Measurements from ENCODE around the gene TNFRSF1A.

Gene TNFRSF1A

DNA sequence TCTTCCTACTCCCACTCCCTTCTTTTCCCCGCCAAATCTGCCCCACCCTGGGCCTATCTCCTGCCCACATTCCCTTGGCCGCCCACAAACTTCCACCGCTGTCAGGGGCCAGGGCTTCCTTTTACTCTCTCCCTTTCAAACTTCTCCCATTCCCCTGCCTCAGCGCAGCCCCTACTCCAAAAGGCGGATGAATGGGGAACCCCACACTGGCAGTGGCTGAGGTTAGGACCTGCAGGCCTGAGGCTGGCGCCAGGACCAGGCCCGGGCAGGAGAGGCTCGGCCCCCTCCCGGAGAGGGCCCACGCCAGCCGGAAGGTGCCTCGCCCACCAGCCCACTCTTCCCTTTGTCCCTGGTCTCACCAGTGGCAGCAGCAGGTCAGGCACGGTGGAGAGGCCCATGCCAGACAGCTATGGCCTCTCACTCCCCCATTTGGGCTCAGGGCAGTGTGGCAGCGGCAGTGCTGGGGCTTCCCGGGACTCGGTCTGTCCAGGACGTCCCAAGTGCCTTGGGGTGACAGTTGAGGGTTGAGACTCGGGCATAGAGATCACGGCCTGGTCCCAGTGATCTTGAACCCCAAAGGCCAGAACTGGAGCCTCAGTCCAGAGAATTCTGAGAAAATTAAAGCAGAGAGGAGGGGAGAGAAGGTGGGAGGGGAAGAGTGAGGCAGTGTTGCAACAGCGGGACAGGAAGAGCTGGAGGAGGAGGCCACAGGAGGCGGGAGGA is at the start of gene TNFRSF1A:
Gene TNFRSF1A (minus strand): TSS at position 660 of the 723 bp plus-strand sequence. CDS start 262 bp downstream, at position 398.
- no peak for DNase-seq

DNA sequence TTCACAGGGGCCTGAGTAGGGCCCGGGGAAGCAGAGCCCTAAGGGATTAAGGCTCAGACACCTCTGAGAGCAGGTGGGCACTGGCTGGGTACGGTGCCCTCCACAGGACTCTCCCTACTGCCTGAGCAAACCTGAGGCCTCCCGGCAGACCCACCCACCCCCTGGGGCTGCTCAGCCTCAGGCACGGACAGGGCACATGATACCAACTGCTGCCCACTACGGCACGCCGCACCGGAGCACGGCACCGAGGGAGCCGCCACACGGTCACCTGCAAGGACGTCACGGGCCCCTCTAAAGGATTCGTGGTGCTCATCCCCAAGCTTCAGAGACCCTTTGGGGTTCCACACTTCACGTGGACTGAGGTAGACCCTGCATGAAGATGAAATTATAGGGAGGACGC is 49.1 kb upstream of the TNFRSF1A start:
- no peak for DNase-seq

DNA sequence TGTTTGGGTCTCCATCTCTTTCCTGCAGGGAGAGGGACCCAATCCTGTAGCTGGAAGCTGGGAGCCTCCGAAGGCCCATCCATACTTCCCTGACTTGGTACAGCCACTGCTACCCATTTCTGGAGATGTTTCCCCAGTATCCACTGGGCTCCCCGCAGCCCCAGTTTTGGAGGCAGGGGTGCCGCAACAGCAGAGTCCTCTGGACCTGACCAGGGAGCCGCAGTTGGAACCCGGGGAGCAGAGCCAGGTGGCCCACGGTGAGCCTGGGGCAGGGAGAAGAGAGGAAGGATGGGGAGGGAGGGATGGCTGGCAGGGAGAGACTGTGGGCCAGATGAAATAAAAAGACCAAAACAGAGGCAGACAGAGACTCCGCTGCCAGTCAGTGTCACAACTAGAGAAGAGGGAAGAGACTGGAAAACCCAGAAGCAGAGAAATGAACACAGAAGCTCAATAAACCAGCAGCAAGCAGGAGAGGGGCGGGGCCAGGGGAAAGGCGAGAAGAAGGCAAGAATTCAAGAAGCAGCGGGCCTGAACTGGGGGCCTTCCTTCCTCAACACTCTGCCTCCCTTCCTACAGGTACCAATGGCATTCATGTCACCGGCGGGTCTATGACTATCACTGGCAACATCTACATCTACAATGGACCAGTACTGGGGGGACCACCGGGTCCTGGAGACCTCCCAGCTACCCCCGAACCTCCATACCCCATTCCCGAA is 48.4 kb upstream of the TNFRSF1A start:
- no peak for DNase-seq

DNA sequence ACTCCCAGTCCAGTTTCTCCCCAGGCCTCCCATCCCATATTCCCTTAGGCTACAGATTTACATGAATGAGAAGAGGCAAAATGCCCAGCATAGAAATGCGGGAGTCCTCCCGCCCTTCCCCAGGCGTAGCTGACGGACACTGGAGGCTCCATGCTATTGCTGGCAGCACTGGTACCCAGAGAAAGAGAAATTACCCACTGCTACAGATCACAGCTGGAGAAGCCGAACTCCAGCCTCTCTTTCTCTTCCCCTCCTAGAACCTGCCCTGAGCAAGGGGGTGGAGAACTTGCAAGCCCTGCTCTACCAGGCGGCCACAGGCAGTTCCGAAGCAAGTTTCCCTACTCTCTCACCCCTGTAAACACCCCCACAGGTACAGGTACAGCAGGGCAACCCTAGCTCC is 45.7 kb upstream of the TNFRSF1A start:
- DNase-seq, result no peak

DNA sequence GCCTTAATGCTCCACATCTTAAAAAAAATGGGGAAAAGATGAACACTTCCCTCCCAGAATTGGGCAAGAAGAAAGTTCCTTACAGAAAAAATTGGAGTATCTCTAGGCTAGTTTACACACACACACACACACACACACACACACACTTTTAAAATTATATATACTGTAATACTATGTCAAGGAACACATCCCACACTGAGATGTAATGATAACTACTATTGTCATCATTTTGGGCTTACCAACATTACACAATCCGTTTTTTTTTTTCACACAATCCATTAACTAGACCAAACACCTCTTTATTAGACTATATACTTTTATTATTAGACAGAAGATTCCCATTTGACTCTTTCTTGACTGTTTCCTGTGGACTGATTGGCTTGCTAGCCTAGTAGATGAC is 44.6 kb upstream of the TNFRSF1A start:
- no peak for DNase-seq

DNA sequence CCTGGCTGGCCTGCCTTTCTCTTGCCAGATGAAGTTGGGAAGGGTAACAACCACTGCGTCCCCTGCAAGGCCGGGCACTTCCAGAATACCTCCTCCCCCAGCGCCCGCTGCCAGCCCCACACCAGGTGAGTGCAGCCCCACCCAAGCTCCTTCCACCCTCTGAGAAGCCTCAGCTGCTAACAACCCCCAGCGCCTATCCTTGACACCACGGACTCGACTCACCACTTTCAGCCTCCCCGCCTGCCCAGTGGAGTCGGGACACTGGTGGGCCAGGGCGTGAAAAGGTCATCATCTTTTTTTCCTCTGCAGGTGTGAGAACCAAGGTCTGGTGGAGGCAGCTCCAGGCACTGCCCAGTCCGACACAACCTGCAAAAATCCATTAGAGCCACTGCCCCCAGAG is 44.2 kb upstream of the TNFRSF1A start:
- DNase-seq, result no peak

- no peak for DNase-seq
Measured at GRCh38 chr12:6384499-6385436, 42.9 kb upstream of the TNFRSF1A start.

- no peak for DNase-seq
Measured at GRCh38 chr12:6383572-6384498, 42.0 kb upstream of the TNFRSF1A start, which contains the start of gene LTBR. Gene LTBR (plus strand): TSS chr12:6384162. CDS start chr12:6384359, 197 bp downstream.

DNA sequence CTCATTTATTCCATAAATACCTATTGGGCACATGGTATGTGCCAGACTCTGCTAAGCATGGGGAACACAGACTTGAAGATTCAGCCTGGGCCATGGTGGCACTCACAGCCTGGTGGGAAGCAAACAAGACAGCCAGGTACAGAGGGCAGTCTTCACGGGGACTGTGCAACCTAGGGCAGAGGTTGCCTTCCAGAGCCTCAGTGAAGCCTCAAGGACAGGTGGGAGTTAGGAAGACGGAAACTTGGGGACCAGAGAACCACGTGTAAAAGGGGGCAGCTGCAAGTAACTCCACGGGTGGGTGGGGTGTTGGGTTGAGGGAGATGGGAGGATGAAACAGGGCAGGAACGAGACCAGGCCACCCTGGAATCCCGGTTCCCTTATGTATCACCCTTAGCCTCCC is 41.1 kb upstream of the TNFRSF1A start:
- no peak for DNase-seq

GRCh38 chr12:6382371-6382770 is 40.5 kb upstream of the TNFRSF1A start:
- no peak for DNase-seq

GRCh38 chr12:6380141-6381121 is 38.6 kb upstream of the TNFRSF1A start:
- DNase-seq, result no peak

DNA sequence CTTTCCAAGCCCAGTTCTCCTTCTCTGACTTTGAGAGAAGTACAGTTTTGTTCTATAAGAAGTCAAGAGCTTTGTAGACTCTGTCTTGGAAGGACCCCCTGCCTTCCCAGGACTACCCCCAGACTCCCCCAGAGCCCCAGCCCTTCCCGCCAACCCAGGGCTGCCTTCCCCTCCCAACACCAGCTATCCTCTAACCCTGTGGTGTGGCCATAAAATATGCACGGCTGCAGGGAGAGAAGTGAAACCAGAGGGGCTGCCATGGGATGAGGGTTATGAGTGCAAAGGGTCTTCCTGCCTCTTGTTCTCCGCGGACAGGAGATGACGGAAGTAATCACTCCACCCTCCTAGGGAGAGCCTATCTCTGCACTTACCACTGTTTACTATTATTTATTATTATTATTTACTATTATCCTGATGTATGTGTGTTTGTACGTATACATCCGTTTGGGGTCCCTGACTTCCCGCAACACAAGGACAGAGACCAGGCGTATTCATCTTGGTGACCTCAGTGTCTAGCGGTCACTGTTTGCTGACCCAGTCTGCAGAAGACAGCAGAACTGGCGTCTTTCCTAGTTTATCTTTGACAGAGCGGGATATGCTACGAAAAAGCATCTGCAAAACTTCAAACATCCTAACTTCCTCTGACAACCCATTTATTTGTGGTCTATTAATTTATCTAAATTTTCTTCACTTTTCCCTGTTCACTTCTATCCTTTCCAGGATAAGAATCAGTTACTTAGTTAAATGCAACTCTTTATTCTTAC is 37.0 kb upstream of the TNFRSF1A start:
- no peak for DNase-seq

GRCh38 chr12:6377667-6377994 is 35.8 kb upstream of the TNFRSF1A start:
- DNase-seq, result no peak

DNA sequence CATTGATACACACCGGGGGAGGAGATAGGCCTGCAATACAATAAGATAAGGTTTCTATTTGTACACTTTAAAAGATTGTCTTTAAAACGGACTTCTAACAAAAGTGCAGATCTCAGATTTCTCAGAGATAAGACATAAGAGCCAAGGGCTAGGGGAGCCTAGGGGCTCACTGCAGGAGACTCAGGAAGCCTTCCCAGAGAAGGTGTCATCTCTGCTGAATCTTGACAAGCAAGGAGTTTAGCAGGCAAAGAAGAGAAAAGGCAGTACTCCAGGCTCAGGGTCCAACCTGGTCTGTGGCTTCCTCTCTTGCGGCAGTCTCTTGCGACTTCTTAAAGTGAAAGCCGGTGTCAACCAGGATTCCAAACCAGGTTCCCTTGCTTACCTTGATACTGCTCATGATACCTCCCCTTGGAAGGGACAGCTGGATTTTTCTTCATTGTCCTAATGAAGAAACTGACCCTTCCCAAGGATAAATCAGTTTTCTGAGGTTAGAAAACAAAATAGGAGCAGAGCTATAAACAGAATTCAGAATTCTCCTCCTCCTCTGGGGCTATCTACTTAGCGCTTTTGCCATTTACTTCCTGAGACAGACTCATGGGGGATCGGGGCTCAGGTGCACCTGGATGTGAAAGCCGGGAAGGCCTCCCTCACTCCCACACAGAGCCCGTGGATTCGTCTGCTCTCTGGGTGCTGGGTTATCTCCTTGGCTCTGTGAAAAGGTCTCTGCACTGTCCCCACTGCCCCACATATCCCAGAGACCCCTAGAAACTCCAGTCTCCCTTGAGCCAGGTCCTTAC is 35.2 kb upstream of the TNFRSF1A start:
- DNase-seq, result no peak

DNA sequence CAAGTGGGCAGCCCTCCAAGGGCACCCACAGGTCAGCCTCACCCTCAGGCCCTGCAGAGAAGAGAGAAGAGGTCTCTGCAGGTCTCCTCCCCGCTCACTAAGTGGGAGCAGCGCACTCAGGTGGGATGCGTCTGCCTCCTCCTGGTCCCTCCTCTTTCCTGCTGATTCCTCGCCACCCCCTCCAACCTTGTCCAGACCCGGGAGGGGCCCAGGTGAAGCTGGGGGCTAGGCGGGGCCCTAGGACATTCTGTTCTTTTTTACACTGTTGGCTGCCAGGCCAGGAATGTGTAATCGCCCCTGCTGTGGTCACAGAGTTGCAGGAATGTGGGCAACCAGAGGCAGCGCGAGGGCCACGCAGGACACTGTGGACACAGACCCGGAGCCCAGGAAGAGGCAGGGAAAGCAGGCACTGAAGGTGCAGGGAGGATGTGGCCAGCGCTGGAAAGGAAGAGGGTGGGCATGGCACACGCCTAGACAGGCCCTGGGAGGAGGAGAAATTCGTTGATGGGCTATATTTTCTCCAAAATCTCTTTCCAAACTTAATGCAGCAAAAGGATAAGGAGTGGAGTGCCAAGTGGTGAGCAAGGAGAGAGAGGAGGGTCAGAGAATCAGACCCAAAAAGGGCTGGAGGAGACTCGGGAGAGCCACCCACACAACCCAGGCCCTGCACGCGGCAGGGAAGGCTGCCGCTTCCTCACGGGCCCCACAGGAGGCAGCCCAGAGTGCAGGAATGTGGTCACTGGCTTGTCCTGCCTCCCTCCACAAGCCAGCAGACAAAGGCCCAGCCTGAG is 34.4 kb upstream of the TNFRSF1A start:
- no peak for DNase-seq

- DNase-seq, result no peak
Measured at GRCh38 chr12:6375269-6376078, 33.6 kb upstream of the TNFRSF1A start, which contains the start of gene SCNN1A. Gene SCNN1A (minus strand): TSS chr12:6375563. CDS start chr12:6374783, 780 bp downstream.

GRCh38 chr12:6374786-6375160 is 32.9 kb upstream of the TNFRSF1A start:
- DNase-seq, result no peak
